ENCODE results near the gene SORCS1. TPM values are rescaled to one million over a fixed set of nuclear protein-coding genes. Genes with fewer than 3 reads are reported as not detected.

The SORCS1 gene
- total RNA-seq, 1 experiment from 2014 or later, result not detected

DNA sequence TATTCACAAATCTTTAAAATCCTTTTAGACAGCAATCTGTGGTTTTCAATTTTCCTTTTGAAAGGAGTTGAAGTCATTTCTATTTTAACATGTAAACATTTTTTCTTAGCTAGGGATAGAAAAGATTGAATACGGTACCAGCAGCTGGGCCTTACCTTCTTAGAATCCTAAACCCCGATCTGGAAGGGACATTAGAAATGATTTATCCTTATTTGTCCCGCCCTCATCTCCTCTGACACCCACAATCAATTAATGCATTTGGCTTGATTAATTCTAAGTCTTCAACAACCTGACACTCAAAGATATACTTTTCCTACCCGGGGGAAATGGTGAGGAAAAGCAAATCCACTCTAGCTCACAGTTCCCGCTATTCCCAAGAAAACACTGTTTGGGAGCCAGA lies 100.4 kb downstream of the SORCS1 start:
- Histone ChIP-seq H3K79me2 (ENCODE audit: insufficient read depth, low read length) (no peaks in the 10 kb centered on the region), H3K4me3 (replicated peaks in 1 of 2; ENCODE audit: low read depth in 1 of 2, low read length in 2 of 2) (no peak overlapping the region), H3K27ac (ENCODE audit: low read depth, low read length) (no peak overlapping the region), H3K4me2 (ENCODE audit: low read length) (no peak overlapping the region), H3K9ac (ENCODE audit: low read length) (no peak overlapping the region), H2AFZ (ENCODE audit: low read depth, low read length, poor library complexity, severe bottlenecking) (no peak overlapping the region), H4K20me1 (ENCODE audit: insufficient read depth) (no peaks in the 10 kb centered on the region), H3K36me3 (ENCODE audit: control insufficient read depth in 1 of 2, insufficient read depth in 2 of 2, low read length in 2 of 2) (no peaks in the 10 kb centered on the region), H3K9me3 (ENCODE audit: control insufficient read depth in 1 of 2, insufficient read depth in 1 of 2, low read depth in 1 of 2, low read length in 2 of 2) (peaks cover 28 to 30% of the 10 kb centered on the region in 2 experiments; a peak in 3 of 4 replicates), H3K4me1 (ENCODE audit: control insufficient read depth in 1 of 2, insufficient read depth in 2 of 2, low read length in 2 of 2) (no peaks in the 10 kb centered on the region), H3K9me2 (ENCODE audit: insufficient read depth) (no peaks in the 10 kb centered on the region), H3K27me3 (ENCODE audit: insufficient read depth, low read length) (no peaks in the 10 kb centered on the region)
- no TSS peak for BruUV-seq (replicated peaks)
- POLR2A ChIA-PET, result no interaction called here
- TF ChIP-seq CBX3 (IDR thresholded peaks at IDR 0.05; ENCODE audit: low read depth) (no peak), SRF (IDR thresholded peaks at IDR 0.05; ENCODE audit: low read depth) (no peak), POLR2A (IDR thresholded peaks at IDR 0.05; ENCODE audit: borderline replicate concordance, extremely low read depth, insufficient read depth, insufficient read length) (no peak), ZFX (IDR thresholded peaks at IDR 0.05) (no peak), POLR2AphosphoS5 (IDR thresholded peaks at IDR 0.05; ENCODE audit: low read depth, low read length) (no peak), SIN3A (IDR thresholded peaks at IDR 0.05; ENCODE audit: low read depth) (no peak), EGR1 (IDR thresholded peaks at IDR 0.05; ENCODE audit: low read depth) (no peak), JUND (IDR thresholded peaks at IDR 0.05) (no peak), FOSL1 (IDR thresholded peaks at IDR 0.05; ENCODE audit: low read depth) (no peak), RAD21 (IDR thresholded peaks at IDR 0.05; ENCODE audit: low read depth) (no peak), YY1 (IDR thresholded peaks at IDR 0.05; ENCODE audit: extremely low read depth, insufficient replicate concordance, low read depth, low read length) (no peak), ZNF274 (IDR thresholded peaks at IDR 0.05; ENCODE audit: low read depth, low read length) (no peak)
- TF ChIP-seq, protein P1, sequence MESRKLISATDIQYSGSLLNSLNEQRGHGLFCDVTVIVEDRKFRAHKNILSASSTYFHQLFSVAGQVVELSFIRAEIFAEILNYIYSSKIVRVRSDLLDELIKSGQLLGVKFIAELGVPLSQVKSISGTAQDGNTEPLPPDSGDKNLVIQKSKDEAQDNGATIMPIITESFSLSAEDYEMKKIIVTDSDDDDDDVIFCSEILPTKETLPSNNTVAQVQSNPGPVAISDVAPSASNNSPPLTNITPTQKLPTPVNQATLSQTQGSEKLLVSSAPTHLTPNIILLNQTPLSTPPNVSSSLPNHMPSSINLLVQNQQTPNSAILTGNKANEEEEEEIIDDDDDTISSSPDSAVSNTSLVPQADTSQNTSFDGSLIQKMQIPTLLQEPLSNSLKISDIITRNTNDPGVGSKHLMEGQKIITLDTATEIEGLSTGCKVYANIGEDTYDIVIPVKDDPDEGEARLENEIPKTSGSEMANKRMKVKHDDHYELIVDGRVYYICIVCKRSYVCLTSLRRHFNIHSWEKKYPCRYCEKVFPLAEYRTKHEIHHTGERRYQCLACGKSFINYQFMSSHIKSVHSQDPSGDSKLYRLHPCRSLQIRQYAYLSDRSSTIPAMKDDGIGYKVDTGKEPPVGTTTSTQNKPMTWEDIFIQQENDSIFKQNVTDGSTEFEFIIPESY (IDR thresholded peaks at IDR 0.05; ENCODE audit: extremely low read depth, insufficient replicate concordance, low read length), result no peak
- TF ChIP-seq, protein P2, sequence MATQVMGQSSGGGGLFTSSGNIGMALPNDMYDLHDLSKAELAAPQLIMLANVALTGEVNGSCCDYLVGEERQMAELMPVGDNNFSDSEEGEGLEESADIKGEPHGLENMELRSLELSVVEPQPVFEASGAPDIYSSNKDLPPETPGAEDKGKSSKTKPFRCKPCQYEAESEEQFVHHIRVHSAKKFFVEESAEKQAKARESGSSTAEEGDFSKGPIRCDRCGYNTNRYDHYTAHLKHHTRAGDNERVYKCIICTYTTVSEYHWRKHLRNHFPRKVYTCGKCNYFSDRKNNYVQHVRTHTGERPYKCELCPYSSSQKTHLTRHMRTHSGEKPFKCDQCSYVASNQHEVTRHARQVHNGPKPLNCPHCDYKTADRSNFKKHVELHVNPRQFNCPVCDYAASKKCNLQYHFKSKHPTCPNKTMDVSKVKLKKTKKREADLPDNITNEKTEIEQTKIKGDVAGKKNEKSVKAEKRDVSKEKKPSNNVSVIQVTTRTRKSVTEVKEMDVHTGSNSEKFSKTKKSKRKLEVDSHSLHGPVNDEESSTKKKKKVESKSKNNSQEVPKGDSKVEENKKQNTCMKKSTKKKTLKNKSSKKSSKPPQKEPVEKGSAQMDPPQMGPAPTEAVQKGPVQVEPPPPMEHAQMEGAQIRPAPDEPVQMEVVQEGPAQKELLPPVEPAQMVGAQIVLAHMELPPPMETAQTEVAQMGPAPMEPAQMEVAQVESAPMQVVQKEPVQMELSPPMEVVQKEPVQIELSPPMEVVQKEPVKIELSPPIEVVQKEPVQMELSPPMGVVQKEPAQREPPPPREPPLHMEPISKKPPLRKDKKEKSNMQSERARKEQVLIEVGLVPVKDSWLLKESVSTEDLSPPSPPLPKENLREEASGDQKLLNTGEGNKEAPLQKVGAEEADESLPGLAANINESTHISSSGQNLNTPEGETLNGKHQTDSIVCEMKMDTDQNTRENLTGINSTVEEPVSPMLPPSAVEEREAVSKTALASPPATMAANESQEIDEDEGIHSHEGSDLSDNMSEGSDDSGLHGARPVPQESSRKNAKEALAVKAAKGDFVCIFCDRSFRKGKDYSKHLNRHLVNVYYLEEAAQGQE (IDR thresholded peaks at IDR 0.05; ENCODE audit: low read depth), result no peak
- TF ChIP-seq, protein P3, sequence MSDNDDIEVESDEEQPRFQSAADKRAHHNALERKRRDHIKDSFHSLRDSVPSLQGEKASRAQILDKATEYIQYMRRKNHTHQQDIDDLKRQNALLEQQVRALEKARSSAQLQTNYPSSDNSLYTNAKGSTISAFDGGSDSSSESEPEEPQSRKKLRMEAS (IDR thresholded peaks at IDR 0.05), result no peak
- DNase-seq (ENCODE audit: low read depth, low spot score) (no peak), ATAC-seq (no peak)
- intact Hi-C loops (cut with micrococcal nuclease), result no loop called here
- RAD21 ChIA-PET (ENCODE audit: low non-redundant PET in 1 of 2, low total read pairs in 2 of 2, uncharacterized antibody in 2 of 2, unreplicated experiment in 2 of 2), result no interaction called here
- CTCF ChIA-PET, result no interaction called here

Data from HCT116 (cell line).